Astrocyte (in vitro differentiated cells and primary cell): ENCODE measurements around the gene HP1BP3. TPM values are rescaled to one million over a fixed set of nuclear protein-coding genes. Genes with fewer than 3 reads are reported as not detected.

Source experiments
- DNase-seq: peaks from one replicate; pipeline ENCODE4 v3.0.0-alpha.2; 2010; ENCODE audit warnings: low read depth
- FAIRE-seq: peaks from 2 replicates; lab custom pipeline; 2011; peaks lifted over from hg19 to GRCh38; lab: Jason Lieb, UNC
- H2AFZ ChIP-seq: 2 replicates; pipeline ENCODE4 v1.6.0; 2012; ENCODE audit warnings: low read depth, low read length, inconsistent platforms
- H3K27ac ChIP-seq: 2 replicates; pipeline ENCODE4 v1.5.1; 2011; ENCODE audit warnings: low read depth, low read length, inconsistent platforms
- H3K27me3 ChIP-seq: 2 replicates; pipeline ENCODE4 v1.6.0; 2011; ENCODE audit warnings: low read length, inconsistent platforms; ENCODE audit not compliant: insufficient read depth
- H3K36me3 ChIP-seq: 2 replicates; pipeline ENCODE4 v1.5.1; 2011; ENCODE audit warnings: low read length, inconsistent platforms; ENCODE audit not compliant: insufficient read depth
- H3K4me1 ChIP-seq: 2 replicates; pipeline ENCODE4 v1.5.1; 2011; ENCODE audit warnings: low read length, inconsistent platforms; ENCODE audit not compliant: insufficient read depth
- H3K4me2 ChIP-seq: 2 replicates; pipeline ENCODE4 v1.6.0; 2012; ENCODE audit warnings: low read length, inconsistent platforms
- H3K4me3 ChIP-seq: 2 replicates; pipeline ENCODE4 v1.5.1; 2011; ENCODE audit warnings: low read depth, mild to moderate bottlenecking, low read length, inconsistent platforms; ENCODE audit not compliant: insufficient read depth
- H3K79me2 ChIP-seq: 2 replicates; pipeline ENCODE4 v1.6.0; 2012; ENCODE audit warnings: mild to moderate bottlenecking, low read length, inconsistent platforms; ENCODE audit not compliant: insufficient read depth
- H3K9ac ChIP-seq: 2 replicates; pipeline ENCODE4 v1.6.0; 2012; ENCODE audit warnings: mild to moderate bottlenecking, low read length, inconsistent platforms
- H3K9me3 ChIP-seq: 2 replicates; pipeline ENCODE4 v1.5.1; 2012; ENCODE audit warnings: low read depth, mild to moderate bottlenecking, low read length, inconsistent platforms; ENCODE audit not compliant: insufficient read depth
- H4K20me1 ChIP-seq: 2 replicates; pipeline ENCODE4 v1.6.0; 2012; ENCODE audit warnings: low read length, inconsistent platforms; ENCODE audit not compliant: insufficient read depth
- H3K27ac Mint-ChIP-seq: one replicate; pipeline ENCODE4 v1.8.0; 2021; ENCODE audit warnings: mild to moderate bottlenecking, mixed read lengths; ENCODE audit not compliant: unreplicated experiment
- H3K27me3 Mint-ChIP-seq: one replicate; pipeline ENCODE4 v1.8.0; 2021; ENCODE audit warnings: low read depth, mixed read lengths; ENCODE audit not compliant: unreplicated experiment
- H3K36me3 Mint-ChIP-seq: one replicate; pipeline ENCODE4 v1.8.0; 2021; ENCODE audit warnings: low read depth, mixed read lengths; ENCODE audit not compliant: unreplicated experiment
- H3K4me1 Mint-ChIP-seq: one replicate; pipeline ENCODE4 v1.8.0; 2021; ENCODE audit warnings: low read depth, mixed read lengths; ENCODE audit not compliant: unreplicated experiment
- H3K4me3 Mint-ChIP-seq: one replicate; pipeline ENCODE4 v1.8.0; 2021; ENCODE audit warnings: mild to moderate bottlenecking, moderate library complexity, mixed read lengths; ENCODE audit not compliant: unreplicated experiment
- H3K9me3 Mint-ChIP-seq: one replicate; pipeline ENCODE4 v1.8.0; 2021; ENCODE audit warnings: mild to moderate bottlenecking, mixed read lengths; ENCODE audit not compliant: unreplicated experiment
- EZH2 ChIP-seq: IDR thresholded peaks from 2 replicates; pipeline ENCODE4 v1.6.1; 2012; ENCODE audit warnings: mild to moderate bottlenecking, low read length, inconsistent platforms; ENCODE audit not compliant: insufficient read depth
- total RNA-seq: library from RNA; stranded (reverse); gene quantifications from 2 replicates; pipeline ENCODE4 v1.2.1, GENCODE V29; 2021
- TF ChIP-seq, protein P1 (sequence below): IDR thresholded peaks from 2 replicates; pipeline ENCODE4 v1.5.1; 2011; ENCODE audit warnings: low read depth, mild to moderate bottlenecking, inconsistent platforms, low read length, moderate library complexity; ENCODE audit not compliant: insufficient read depth

Gene HP1BP3
- total RNA-seq, 1 donor from 2014 or later, result 156 TPM

DNA sequence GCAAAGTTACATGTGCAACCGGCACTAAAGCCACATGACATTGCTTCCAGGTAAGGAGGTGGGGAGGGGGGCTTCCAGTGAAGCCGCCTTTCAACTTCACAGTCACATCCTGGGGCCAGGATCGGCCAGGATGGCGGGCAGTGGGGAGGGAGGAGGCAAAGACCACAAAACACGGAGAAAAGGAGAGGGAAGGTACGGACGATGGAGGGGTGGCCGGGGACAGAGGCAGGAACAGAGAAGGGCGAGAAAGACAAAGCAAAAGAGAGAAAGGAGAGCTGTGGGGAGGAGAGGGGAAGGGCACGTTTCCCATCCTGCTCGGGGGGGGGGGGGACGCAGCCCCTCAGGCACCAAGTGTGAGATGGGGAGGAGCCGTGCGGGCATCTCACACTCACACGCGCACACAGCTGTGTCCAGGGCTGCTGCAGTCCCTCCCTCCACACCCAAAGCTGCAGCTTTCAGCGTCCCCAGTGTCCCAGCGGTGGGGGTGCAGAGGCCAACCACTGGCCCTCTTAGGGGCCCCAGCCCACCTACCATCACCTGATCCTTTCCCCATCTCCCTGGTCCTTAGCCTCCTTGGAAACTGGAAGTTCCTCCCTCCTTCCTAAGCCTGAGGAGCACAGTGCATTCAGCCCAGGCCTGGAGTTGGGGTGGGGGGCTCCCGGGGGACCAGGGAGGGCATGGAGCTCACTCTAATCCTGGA, 57.0 kb downstream of the HP1BP3 start:
- DNase-seq (no peak), FAIRE-seq (no peak)
- H3K4me1 ChIP-seq, result peaks cover 16% of the 10 kb centered on the region
- Mint-ChIP-seq H3K27me3 (peaks cover 15% of the 10 kb centered on the region), H3K4me3 (peak overlapping the region; percentile 73), H3K4me1 (peaks cover 6% of the 10 kb centered on the region), H3K27ac (no peak overlapping the region), H3K9me3 (no peaks in the 10 kb centered on the region), H3K36me3 (no peaks in the 10 kb centered on the region)
- H3K79me2 ChIP-seq, result no peaks in the 10 kb centered on the region
- no peaks in the 10 kb centered on the region for H3K36me3 ChIP-seq
- no peak overlapping the region for H3K4me3 ChIP-seq
- peaks cover 4% of the 10 kb centered on the region for H4K20me1 ChIP-seq
- H3K27ac ChIP-seq, result no peak overlapping the region
- peaks cover 5% of the 10 kb centered on the region for H3K27me3 ChIP-seq
- no peak overlapping the region for H2AFZ ChIP-seq
- no peak overlapping the region for H3K9ac ChIP-seq
- no peak overlapping the region for H3K4me2 ChIP-seq
- H3K9me3 ChIP-seq, result no peaks in the 10 kb centered on the region
- TF ChIP-seq, protein P1, sequence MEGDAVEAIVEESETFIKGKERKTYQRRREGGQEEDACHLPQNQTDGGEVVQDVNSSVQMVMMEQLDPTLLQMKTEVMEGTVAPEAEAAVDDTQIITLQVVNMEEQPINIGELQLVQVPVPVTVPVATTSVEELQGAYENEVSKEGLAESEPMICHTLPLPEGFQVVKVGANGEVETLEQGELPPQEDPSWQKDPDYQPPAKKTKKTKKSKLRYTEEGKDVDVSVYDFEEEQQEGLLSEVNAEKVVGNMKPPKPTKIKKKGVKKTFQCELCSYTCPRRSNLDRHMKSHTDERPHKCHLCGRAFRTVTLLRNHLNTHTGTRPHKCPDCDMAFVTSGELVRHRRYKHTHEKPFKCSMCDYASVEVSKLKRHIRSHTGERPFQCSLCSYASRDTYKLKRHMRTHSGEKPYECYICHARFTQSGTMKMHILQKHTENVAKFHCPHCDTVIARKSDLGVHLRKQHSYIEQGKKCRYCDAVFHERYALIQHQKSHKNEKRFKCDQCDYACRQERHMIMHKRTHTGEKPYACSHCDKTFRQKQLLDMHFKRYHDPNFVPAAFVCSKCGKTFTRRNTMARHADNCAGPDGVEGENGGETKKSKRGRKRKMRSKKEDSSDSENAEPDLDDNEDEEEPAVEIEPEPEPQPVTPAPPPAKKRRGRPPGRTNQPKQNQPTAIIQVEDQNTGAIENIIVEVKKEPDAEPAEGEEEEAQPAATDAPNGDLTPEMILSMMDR, result no peak
- TF ChIP-seq EZH2, result no peak

GRCh38 chr1:20729155-20729931, 57.8 kb downstream of the HP1BP3 start:
- Histone ChIP-seq H2AFZ (no peak overlapping the region), H3K27me3 (peaks cover 5% of the 10 kb centered on the region), H3K36me3 (no peaks in the 10 kb centered on the region), H3K4me1 (peaks cover 16% of the 10 kb centered on the region), H3K27ac (no peak overlapping the region), H3K4me2 (no peak overlapping the region), H3K79me2 (no peaks in the 10 kb centered on the region), H3K4me3 (no peak overlapping the region), H3K9ac (no peak overlapping the region), H3K9me3 (no peaks in the 10 kb centered on the region), H4K20me1 (peaks cover 4% of the 10 kb centered on the region)
- TF ChIP-seq EZH2, result peak; percentile 39
- TF ChIP-seq, protein P1, result no peak
- peaks cover 15% of the 10 kb centered on the region for H3K27me3 Mint-ChIP-seq
- H3K36me3 Mint-ChIP-seq, result no peaks in the 10 kb centered on the region
- H3K4me3 Mint-ChIP-seq, result no peak overlapping the region
- H3K4me1 Mint-ChIP-seq, result peaks cover 6% of the 10 kb centered on the region
- FAIRE-seq (no peak), DNase-seq (no peak)
- H3K27ac Mint-ChIP-seq, result no peak overlapping the region
- H3K9me3 Mint-ChIP-seq, result no peaks in the 10 kb centered on the region
